ENCODE measurements around the gene AMER3.

GRCh38 chr2:130737592-130737991, 17.7 kb upstream of the AMER3 start:
- TF ChIP-seq GABPA (IDR thresholded peaks at IDR 0.05; ENCODE audit: low read depth) (no peak), CTCF (IDR thresholded peaks at IDR 0.05; ENCODE audit: insufficient read depth, low read length) (no peak), REST (IDR thresholded peaks at IDR 0.05; ENCODE audit: insufficient replicate concordance, low read depth) (no peak), POLR2AphosphoS5 (IDR thresholded peaks at IDR 0.05; ENCODE audit: low read depth) (no peak)

Data from HL-60 (cell line).